ENCODE measurements around the gene SIX2.

GRCh38 chr2:44980751-44981713 is 28.2 kb downstream of the SIX2 start:
- TF ChIP-seq SP1 (IDR thresholded peaks at IDR 0.05) = no peak
- no peak for TF ChIP-seq NFRKB (IDR thresholded peaks at IDR 0.05)
- no peak for TF ChIP-seq ZNF384 (IDR thresholded peaks at IDR 0.05)
- no peak for TF ChIP-seq TARDBP (IDR thresholded peaks at IDR 0.05)
- TF ChIP-seq ARNT (IDR thresholded peaks at IDR 0.05) = no peak
- TF ChIP-seq BHLHE40 (IDR thresholded peaks at IDR 0.05; ENCODE audit: borderline replicate concordance) = no peak
- TF ChIP-seq HDGF (IDR thresholded peaks at IDR 0.05; ENCODE audit: borderline replicate concordance) = no peak
- no peak for TF ChIP-seq SUZ12 (IDR thresholded peaks at IDR 0.05)

Measured in HEK293T (cell line).